ENCODE measurements around the gene CRYBA2. TPM values are rescaled to one million over a fixed set of nuclear protein-coding genes. Genes with fewer than 3 reads are reported as not detected.

CRYBA2 gene
- total and polyA plus RNA-seq, 9 of the 15 experiments (the other 6 are each of a cell fraction or from before 2014, with no cell fraction given), result 0.11 to 1.8 (median 0.62) TPM; not detected in 5

- no peaks in the 10 kb centered on the region for H4K20me1 ChIP-seq (replicated peaks; ENCODE audit: control insufficient read depth, insufficient read depth, low read length)
- H3K9me1 ChIP-seq (ENCODE audit: control insufficient read depth, insufficient read depth, low read length), result no peaks in the 10 kb centered on the region
- DNase-seq (ENCODE audit: extremely low read depth in 1 of 4, low spot score in 3 of 4), result no peak
- ATAC-seq, result no peak
- 0% methylated on average over 3 of the region's 9 CpGs for WGBS (ENCODE audit: insufficient coverage, low coverage, missing lambda C conversion rate)
- POLR2A ChIA-PET, result interaction anchor here (0.6 kb wide), 1 partner anchor 756 kb away, joined by 3 read pairs; no protein-coding TSS in a partner anchor
- H3K27me3 ChIP-seq (ENCODE audit: control insufficient read depth in 2 of 2, insufficient read depth in 2 of 2, low read length in 2 of 2), result peaks cover 0 to 38% of the 10 kb centered on the region in 2 experiments; a peak in 3 of 5 replicates
- no peak overlapping the region for H3K4me2 ChIP-seq (ENCODE audit: insufficient read depth, low read length)
- H3K79me2 ChIP-seq (ENCODE audit: control insufficient read depth, insufficient read depth, low read length), result no peaks in the 10 kb centered on the region
- no peaks in the 10 kb centered on the region for H3K9me3 ChIP-seq (replicated peaks; ENCODE audit: control insufficient read depth, insufficient read depth, low read depth, low read length)
- in situ Hi-C loops (cut with MboI), result no loop called here
- no peak overlapping the region for H3K27ac ChIP-seq (ENCODE audit: extremely low read depth, low read depth, low read length)
- H3K9ac ChIP-seq (ENCODE audit: insufficient read depth in 1 of 2, low read depth in 2 of 2, low read length in 2 of 2), result no peak overlapping the region
- BruUV-seq (replicated peaks), result no TSS peak
- H3K36me3 ChIP-seq (ENCODE audit: control insufficient read depth, insufficient read depth, low read length), result no peaks in the 10 kb centered on the region
- CTCF ChIA-PET (ENCODE audit: low intra/inter-chr PET ratio), result no interaction called here
- H3K4me3 ChIP-seq, result no peak overlapping the region
- no peak overlapping the region for H2AFZ ChIP-seq (ENCODE audit: low read depth, low read length)
- peaks cover 5 to 25% of the 10 kb centered on the region in 2 experiments; a peak in 2 of 5 replicates for H3K4me1 ChIP-seq (replicated peaks in 1 of 2; ENCODE audit: control insufficient read depth in 2 of 2, insufficient read depth in 2 of 2, low read length in 2 of 2)
- intact Hi-C loops (cut with micrococcal nuclease), result loop anchor here (5.0 kb wide), 1 partner anchor 67 kb away; no protein-coding TSS in a partner anchor
- FAIRE-seq, result no peak
- TF ChIP-seq MTA2 (IDR thresholded peaks at IDR 0.05; ENCODE audit: low read depth) (no peak), ZNF699 (CRISPR knock-in tag; IDR thresholded peaks at IDR 0.05; ENCODE audit: insufficient replicate concordance) (no peak), CBX2 (IDR thresholded peaks at IDR 0.05; ENCODE audit: insufficient read depth, low read length, poor library complexity, severe bottlenecking) (no peak), CHD7 (IDR thresholded peaks at IDR 0.05; ENCODE audit: low read depth, low read length) (no peak), CBFB (CRISPR knock-in tag; IDR thresholded peaks at IDR 0.05) (no peak), THAP12 (CRISPR knock-in tag; IDR thresholded peaks at IDR 0.05) (no peak), U2AF2 (optimal IDR thresholded peaks at IDR 0.05; ENCODE audit: low read depth, low read length) (no peak)
Measured at GRCh38 chr2:218990052-218990451, 3.2 kb downstream of the CRYBA2 start.

Measured in K562 (cell line).